Activated CD4-positive, alpha-beta T cell treated with anti-CD3 and anti-CD28 coated beads, Interleukin-2, amount 50 U/mL, for 1 hour (primary cell): Measurements from ENCODE around the gene NCOA3.
"Not testable (repeated sequence)": the region's sequence is repeated elsewhere in the genome, so short reads cannot be mapped to it uniquely, and the experiment has no call there.

Source experiments
- DNase-seq: peaks from one replicate; pipeline ENCODE4 v3.0.0-alpha.2; 2020

Gene NCOA3

DNA sequence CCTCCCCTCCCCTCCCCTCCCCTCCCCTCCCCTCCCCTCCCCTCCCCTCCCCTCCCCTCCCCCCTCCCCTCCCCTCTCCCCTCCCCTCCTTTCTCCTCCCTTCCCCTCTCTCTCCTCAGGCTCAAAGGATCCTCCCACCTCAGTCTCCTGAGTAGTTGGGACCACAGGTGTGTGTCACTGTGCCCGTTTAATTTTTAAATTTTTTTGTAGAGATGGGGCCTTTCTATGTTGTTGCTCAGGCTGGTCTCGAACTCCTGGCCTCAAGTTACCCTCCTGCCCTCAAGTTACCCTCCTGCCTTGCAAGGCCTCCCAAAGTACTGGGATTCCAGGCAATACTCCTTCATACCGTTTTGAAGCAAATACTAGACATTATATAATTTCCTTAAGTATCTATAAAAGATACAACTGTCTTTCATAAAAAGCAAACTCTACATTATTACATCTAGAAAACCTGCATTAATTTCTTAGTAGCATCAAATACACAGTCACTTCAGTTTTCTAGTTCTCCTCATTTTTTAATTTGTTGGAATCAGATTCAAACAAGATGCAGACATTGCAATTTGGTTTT is 39.8 kb downstream of the NCOA3 start:
- no peak for DNase-seq

DNA sequence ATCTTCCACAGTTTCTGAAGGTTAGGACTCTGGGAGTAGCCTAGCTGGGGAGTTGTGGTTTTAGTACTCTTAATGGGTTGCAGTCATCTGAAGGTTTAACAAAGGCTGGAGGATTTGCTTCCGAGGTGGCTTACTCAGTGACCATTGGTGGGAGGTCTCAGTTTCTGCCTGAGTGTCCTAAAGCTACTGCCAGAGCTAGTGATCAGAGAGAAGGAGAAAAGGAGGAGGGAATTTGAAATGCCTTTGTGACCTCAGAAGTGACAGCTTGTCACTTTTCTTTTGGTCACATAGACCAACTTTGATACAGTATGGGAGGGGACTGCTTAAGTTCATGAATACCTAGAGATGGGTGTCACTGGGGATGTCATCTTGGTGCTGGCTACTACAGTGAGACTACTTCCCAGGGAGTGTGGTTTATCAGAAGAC is 41.3 kb downstream of the NCOA3 start:
- no peak for DNase-seq

DNA sequence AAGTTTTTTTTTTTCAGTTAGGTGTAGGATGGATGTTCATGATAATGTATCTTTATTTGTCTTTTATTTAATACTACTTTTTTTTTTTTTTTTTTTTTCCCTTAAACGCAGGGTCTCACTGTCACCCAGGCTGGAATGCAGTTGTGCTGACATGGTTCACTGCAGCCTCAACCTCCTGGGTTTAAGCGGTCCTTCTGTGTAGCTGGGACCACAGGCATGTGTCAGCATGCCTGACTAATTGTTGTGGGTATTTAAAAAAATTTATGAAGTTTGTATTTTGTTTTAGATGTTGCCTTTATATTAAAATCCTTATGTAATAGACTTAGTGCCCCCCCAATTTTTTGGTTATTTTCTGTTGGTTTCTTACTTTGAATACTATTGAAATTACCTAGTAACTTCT is 42.6 kb downstream of the NCOA3 start:
- no peak for DNase-seq

DNA sequence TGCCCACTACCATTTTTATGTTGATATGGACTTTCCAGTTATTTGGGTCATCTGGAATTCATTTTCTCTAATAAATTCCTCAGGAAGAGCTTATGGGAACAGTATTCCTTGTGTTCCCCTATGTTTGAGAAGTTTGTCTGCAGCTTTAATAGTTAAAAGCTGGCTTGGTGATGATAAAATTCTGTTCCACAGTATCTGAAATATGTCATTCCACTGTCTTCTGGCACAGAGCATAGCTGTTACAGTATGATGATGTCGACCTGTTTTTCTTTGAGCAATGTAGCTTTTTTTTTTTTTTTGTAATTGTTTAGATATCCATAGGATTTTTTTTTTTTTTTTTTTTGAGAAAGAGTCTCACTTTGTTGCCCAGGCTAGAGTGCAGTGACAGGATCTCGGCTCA is 43.2 kb downstream of the NCOA3 start:
- no peak for DNase-seq

DNA sequence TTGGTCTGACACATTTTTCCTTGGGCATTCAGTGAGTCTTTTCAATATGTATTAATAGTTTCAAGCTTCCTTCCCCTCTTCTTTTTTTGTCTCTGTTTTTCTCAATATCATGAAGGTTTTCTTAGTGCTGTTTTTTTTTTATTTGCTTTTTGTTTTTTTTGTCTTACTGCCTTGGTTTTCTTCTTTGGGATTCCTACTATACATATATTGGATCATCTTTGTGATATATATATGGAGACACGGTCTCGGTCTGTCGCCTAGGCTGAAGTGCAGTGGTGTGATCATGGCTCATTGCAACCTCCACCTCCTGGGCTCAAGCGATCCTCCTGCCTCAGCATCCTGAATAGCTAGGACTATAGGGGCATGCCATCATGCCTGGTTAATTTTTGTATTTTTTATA is 43.8 kb downstream of the NCOA3 start:
- DNase-seq, result no peak

DNA sequence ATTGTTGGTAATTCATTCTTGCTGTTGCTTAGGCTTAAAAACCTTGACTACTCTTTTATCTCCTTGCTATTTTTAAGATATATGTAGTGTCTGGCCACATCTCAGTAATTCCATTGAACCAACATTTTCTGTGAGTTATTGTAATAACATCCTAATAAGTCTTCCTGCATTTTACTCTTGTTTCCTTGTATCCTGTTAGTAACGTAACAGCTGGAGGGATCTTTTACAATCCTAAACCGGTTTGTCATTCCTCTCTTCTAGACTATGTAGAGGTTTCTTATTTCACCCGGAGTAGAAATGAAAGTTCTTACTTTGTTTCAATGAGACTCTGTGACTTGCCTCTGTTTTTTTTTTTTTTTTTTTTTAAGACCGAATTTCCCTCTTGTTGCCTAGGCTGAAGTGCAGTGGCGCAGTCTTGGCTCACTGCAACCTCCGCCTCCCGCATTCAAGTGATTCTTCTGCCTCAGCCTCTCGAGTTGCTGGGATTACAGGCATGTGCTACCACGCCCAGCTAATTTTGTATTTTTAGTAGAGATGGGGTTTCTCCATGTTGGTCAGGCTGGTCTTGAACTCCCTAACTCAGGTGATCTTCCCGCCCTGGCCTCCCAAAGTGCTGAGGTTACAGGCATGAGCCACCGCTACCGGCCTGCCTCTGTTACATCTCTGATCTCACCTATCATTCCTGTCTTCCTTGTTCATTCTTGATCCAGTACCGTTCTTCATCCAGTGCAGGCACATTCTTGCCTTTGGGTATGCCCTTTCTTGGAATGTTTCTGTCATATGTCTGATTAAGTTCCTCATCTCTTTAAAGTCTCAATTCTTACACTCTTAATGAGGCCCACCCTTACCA is 44.7 kb downstream of the NCOA3 start:
- no peak for DNase-seq

DNA sequence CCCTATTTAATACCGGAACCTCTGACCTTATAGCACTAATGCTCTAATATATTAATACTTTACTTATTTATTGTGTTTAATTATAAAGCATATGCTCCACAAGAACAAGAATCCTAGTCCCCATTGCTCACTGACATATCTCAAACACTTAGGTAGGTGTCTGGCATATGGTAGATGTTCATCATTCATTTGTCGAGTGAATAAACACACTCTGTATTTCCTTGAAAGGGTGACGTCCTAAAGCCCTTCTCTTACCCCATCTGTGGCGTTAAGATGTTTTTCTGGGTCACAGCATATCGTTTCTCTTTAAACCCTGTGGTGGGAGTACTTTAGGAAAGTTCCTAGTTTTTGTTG is 45.3 kb downstream of the NCOA3 start:
- no peak for DNase-seq

DNA sequence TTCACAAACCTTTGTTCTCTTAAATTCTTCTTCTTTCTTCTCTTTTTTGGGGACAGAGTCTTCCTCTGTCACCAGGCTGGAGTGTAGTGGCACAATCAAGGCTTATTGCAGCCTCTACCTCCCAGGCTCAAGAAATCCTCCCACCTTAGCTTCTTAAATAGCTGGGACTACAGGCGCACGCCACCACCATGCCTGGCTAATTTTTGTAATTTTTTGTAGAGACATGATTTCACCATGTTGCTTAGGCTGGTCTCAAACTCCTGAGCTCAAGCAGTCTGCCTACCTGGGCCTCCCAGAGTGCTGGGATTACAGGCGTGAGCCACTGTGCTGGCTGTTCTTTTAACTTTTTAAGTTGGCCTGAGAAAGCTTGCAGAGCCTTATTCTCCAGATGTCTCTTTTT is 48.0 kb downstream of the NCOA3 start:
- no peak for DNase-seq

DNA sequence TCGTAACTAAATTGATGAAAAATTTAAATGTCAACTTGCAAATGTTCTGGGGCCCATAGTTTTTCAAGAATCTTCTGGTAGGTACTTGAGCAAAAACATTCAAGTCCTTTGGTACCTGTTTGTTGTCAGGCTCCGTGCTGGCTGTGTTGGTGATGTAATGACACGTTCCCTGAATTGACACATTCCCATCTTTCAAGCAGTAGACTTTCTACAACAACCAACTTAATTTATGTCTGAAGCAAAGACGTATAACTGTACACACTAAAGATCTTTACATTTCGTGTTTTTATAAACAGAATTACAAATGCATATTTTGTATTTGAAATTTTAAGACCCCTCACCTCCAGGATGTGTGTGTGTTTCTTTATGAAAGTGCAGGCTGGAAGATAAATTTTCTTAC is 49.5 kb downstream of the NCOA3 start:
- no peak for DNase-seq

DNA sequence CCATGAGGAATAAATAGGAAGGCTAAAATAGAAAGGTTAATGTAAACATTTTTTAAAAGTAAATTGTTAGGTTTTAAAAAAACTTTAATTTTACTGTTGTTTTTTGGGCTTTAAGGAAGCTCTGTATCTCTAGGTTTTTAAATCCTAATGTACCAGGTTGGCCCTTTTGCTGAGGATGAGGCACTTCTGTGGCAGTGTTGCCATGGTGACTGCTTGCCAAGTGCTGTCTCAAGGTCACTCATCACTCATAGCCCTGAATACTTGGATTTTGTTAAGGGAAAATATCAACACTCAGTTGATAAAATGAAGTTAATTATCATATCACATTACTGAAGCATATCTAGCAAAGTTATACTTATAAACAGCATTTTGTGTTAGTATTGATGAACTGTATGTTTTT is 50.2 kb downstream of the NCOA3 start:
- no peak for DNase-seq

DNA sequence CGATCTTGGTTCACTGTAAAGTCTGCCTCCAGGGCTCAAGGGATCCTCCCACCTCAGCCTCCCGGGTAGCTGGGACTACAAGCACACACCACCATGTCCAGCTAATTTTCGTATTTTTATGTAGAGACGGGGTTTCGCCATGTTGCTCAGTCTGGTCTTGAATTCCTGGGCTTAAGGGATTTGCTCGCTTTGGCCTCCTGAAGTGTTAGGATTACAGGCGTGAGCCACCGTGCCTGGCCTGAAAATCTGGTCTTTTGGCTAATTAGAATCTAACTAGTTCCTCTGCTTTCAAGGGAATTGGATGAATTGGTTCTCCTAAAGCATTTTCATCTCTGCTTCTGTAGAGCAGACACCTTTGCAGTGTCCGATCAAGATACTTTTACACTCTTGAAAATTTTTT is 51.3 kb downstream of the NCOA3 start:
- no peak for DNase-seq

DNA sequence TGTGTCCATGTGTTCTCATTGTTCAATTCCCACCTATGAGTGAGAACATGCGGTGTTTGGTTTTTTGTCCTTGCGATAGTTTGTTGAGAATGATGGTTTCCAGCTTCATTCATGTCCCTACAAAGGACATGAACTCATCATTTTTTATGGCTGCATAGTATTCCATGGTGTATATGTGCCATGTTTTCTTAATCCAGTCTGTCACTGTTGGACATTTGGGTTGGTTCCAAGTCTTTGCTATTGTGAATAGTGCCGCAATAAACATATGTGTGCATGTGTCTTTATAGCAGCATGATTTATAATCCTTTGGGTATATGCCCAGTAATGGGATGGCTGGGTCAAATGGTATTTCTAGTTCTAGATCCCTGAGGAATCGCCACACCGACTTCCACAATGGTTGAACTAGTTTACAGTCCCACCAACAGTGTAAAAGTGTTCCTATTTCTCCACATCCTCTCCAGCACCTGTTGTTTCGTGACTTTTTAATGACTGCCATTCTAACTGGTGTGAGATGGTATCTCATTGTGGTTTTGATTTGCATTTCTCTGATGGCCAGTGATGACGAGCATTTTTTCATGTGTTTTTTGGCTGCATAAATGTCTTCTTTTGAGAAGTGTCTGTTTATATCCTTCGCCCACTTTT is 52.0 kb downstream of the NCOA3 start:
- not testable (repeated sequence) for DNase-seq

DNA sequence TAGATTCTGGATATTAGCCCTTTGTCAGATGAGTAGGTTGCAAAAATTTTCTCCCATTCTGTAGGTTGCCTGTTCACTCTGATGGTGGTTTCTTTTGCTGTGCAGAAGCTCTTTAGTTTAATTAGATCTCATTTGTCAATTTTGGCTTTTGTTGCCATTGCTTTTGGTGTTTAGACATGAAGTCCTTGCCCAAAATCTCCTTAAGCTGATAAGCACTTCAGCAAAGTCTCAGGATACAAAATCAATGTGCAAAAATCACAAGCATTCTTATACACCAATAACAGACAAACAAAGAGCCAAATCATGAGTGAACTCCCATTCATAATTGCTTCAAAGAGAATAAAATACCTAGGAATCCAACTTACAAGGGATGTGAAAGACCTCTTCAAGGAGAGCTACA is 52.6 kb downstream of the NCOA3 start:
- DNase-seq, result not testable (repeated sequence)

DNA sequence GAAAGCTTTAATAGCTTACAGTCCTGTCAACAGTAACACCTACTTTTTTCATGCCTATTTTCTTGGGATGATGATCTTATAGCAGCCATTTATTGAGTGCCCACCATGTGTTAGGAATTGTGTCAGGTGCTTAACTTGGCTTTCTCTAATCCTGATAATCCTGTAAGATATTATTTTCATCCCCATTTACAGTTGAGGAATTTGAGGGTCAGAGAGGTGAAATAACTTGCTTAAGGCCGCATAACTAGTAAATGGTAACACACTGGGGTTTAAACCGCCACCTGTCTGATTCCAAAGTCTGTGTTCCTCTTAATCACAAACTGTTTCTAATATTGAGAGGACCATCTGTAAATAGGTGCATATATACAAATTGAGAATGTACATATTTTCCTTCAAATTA is 55.5 kb downstream of the NCOA3 start:
- DNase-seq, result no peak

DNA sequence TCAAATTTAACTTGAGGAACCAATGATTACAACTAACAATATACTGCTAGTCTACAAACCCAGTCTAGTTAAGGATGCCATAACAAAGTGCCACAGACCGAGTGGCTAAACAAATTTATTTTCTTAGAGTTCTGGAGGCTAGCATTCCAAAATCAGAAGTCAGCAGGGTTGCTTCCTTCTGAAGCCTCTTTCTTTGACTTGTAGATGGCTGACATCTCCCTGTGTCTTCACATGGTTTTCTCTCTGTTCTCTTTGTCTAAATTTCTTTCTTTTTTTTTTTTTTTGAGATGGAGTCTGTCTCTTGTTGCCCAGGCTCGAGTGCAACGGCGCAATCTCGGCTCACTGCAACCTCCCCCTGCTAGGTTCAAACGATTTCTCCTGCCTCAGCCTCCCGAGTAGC is 56.1 kb downstream of the NCOA3 start:
- no peak for DNase-seq

DNA sequence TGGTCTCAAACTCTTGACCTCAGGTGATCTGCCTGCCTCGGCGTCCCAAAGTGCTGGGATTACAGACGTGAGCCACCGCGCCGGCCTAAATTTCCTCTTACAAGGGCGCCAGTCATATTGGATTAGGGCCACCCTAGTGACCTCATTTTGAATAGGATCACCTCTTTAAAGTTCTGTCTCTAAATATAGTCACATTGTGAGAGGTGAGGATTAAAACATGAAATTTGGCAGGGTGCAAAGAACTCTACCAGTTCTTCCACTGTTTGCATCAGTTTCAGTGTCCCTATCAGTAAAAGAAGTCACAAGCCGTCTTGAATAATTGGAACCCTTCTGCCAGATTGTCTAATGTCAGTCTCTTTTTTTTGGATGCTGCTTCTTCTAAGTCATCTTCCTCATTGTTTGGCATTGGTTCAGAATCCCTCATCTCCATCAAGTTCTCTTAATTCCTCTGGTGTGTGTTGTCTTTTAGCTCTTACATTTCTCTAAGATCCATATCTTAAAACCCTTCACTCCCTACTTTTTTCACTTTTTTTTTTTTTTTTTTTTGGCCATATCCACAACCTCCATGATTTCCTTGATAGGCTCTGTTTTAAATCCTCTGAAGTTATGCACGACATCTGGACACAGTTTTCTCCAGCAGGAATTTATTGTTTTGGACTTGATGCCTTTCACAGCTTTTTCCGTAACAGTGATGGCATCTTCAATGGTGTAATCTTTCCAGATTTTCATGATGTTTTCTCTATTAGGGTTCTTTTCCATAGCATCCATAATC is 56.8 kb downstream of the NCOA3 start:
- no peak for DNase-seq

DNA sequence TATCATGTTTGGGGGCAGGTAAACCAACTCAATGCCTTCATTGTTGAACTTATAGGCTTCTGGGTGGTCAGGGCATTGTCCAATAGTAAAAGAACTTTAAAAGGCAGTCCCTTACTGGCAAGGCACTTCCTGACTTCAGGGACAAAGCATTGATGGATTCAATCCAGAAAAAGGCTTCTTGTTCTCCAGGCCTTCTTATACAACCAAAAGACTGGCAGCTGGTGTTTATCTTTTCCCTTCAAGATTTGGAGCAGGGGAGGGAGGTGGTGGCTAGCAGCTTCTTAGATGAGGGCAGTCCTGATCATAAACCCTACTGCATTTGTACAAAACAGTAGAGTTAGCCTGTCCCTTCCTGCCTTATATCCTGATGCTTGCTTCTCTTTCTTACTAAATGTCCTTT is 57.5 kb downstream of the NCOA3 start:
- no peak for DNase-seq

DNA sequence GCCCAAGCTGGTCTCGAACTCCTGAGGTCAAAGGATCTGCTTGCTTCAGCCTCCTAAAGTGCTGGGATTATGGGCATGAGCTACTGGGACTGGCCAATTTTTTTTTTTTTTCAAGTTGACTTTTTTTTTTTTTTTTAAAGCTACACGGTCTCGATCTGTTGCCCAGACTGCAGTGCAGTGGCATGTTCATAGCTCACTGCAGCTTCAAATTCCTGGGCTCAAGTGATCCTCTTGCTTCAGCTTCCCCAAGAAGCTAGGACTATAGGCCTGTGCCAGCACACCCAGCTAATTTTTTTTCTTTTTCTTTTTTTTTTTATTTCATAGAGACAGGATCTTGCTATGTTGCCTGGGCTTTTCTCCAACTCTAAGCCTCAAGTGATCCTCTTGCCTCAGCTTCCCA is 59.5 kb downstream of the NCOA3 start:
- DNase-seq, result no peak

DNA sequence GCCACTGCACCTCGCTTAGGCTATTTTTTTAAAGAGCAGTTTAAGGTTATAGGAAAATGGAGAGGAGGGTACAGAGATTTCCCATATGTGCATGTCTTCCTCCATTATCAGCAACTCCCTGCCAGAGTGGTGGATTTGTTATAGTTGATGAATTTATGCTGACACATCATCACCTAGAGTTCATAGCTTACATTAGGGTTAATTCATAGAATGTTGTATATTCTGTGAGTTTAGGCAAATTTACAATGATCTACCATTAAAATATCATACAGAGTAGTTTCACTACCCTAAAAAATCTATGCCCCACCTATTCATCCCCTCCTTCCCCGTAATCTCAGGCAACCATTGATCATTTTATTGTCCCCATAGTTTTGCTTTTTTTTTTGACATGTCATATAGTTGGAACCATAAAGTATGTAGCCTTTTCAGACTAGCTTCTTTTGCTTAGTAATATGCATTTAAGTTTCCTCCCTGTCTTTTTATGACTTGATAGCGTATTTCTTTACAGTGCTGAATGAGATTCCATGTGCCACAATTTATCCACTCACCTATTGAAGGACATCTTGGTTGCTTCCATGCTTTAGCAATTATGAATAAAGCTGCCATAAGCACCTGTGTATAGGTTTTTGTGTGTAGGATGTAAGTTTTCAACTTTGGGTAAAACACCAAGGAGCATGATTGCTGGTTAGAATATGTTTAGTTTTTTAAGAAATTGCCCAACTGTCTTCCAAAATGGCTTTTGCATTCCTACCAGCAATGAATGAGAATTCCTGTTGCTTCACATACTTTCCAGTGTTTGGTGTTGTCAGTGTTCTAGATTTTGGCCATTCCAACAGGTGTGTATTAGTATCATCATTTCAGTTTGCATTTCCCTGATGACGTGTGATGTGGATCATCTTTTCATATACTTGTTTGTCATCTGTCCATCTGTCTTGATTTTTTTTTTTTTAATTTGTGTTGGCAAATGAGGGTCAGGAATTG is 60.2 kb downstream of the NCOA3 start:
- no peak for DNase-seq

DNA sequence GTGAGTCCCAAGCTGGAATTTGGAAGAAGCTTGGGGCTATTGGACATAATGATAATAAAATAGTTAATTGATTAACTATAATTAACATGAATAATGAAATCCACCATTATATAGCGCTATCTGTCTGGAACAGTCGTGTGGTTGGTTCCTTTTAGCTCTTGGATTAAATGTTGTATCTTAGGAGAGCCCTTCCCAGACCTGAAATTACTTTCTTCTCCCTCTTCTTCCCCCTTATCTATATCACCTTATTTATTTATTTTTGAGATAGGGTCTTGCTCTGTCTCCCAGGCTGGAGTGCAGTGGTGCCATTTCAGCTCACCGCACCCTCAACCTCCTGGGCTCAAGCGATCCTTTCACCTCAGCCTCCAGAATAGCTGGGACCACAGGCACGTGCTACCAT is 64.6 kb downstream of the NCOA3 start:
- no peak for DNase-seq

DNA sequence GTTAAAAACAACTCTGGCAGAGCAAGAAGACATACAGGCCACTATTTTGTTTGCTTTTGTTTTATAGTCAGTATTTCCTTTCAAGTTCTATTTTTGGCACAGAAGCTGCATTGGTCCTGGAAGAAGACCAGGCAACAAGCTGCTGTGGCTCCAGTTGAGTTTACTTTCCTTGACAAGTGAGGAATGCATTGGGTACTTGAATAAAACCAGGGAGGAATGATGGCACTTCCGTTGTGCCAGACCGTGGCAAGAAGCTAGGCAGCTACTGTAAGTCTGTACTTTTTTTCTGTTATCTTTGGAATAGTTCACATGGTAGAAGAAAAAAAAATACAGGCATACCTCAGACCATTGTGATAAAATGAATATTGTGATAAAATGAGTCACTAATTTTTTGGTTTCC is 66.3 kb downstream of the NCOA3 start:
- no peak for DNase-seq

DNA sequence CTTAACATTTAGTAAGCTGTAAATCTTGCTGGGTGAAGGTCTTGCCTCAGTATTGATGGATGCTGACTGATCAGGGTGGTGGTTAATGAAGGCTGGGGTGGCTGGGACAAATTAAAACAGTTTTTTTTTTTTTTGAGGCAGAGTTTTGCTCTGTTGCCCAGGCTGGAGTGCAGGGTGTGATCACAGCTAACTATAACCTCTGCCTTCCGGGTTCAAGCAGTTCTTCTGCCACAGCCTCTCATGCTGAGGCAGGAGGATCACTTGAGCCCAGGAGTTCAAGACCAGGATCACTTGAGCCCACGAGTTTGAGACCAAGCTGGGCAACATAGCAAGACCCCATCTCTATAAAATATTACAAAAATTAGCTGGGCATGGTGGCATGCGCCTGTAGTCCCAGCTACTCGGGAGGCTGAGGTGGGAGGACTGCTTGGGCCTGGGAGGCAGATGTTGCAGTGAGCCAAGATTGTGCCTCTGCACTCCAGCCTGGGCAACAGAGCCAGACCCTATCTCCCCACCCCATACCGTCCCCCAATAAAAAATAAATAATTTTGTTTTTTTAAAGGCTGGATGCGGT is 67.2 kb downstream of the NCOA3 start:
- DNase-seq, result no peak
